Measurements from ENCODE around the gene APBA2.

DNA sequence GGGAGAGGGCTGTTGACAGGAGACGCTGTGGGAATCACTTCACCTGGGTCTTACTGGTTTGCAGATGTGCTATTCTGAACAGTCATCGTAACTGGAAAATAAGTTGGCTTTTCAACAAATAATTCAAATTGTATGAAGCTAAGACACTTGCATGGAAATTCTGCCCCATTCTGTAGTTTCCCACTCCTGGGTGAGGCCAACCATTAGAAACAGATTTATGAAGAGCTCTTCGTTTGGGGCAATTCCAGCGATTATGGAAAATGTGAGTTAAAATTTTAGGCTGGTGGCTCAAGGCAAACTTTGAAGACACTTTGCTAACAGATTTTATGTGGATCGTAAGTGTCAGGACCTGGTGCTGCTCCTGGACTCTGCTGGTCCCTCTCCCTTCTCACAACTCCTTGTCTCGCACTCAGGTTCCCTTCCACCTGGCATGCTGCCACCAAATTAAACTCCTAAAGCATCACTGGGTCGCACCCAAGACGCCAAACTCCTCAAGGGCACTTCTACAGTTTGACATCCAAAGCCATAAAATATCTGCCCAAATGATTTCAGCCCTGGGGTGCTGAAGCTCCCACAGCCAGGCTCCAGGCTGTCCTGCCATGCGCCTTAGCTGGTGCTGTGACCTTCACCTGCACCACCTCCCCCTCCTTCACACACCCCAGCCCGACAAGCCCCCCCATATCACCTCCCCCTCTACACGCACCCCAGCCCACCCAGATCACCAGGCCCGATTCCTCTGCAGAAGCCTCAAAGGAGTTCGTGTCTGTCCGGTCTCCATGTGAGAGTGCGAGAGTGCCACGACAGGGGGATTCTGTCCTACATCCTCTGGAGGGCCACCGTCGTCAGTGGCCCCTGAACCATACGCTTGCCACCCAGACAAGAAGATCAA is 245.4 kb downstream of the APBA2 start:
- TF ChIP-seq, protein P1, sequence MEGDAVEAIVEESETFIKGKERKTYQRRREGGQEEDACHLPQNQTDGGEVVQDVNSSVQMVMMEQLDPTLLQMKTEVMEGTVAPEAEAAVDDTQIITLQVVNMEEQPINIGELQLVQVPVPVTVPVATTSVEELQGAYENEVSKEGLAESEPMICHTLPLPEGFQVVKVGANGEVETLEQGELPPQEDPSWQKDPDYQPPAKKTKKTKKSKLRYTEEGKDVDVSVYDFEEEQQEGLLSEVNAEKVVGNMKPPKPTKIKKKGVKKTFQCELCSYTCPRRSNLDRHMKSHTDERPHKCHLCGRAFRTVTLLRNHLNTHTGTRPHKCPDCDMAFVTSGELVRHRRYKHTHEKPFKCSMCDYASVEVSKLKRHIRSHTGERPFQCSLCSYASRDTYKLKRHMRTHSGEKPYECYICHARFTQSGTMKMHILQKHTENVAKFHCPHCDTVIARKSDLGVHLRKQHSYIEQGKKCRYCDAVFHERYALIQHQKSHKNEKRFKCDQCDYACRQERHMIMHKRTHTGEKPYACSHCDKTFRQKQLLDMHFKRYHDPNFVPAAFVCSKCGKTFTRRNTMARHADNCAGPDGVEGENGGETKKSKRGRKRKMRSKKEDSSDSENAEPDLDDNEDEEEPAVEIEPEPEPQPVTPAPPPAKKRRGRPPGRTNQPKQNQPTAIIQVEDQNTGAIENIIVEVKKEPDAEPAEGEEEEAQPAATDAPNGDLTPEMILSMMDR (IDR thresholded peaks at IDR 0.05; ENCODE audit: borderline replicate concordance, extremely low read depth, low read length, poor library complexity, severe bottlenecking), result no peak
- TF ChIP-seq EZH2 (IDR thresholded peaks at IDR 0.05; ENCODE audit: borderline replicate concordance, low read depth, low read length, severe bottlenecking), result no peak

Data from DND-41 (cell line).